Adipose tissue (tissue), 3 donors: ENCODE measurements around the gene GALNT16. TPM values are rescaled to one million over a fixed set of nuclear protein-coding genes. Genes with fewer than 3 reads are reported as not detected.
"Not testable (repeated sequence)": the region's sequence is repeated elsewhere in the genome, so short reads cannot be mapped to it uniquely, and the experiment has no call there.

Source experiments
- H3K27ac ChIP-seq: one replicate; pipeline ENCODE4 v1.5.1; 2013; ENCODE audit warnings: low read depth, low read length
- WGBS, 3 donors: extraction: QIAGEN DNeasy Blood & Tissue Kit; methylation state at CpG; one replicate each; pipeline ENCODE4 v1.1.7; 2013; 5-methylcytosine and 5-hydroxymethylcytosine counted together
- polyA plus RNA-seq, 3 donors: library from polyadenylated mRNA; stranded (reverse); fragments of 200-250 nt; gene quantifications; one replicate each; pipeline ENCODE4 v1.2.3, GENCODE V29; 2013
- donor health status: healthy with polysubstance abuse.
- donor health status: Bipolar disorder and iron deficiency.
- donor health status: healthy.

GALNT16 gene
- polyA plus RNA-seq, 3 donors = 1.3 to 9.0 (median 4.7) TPM

DNA sequence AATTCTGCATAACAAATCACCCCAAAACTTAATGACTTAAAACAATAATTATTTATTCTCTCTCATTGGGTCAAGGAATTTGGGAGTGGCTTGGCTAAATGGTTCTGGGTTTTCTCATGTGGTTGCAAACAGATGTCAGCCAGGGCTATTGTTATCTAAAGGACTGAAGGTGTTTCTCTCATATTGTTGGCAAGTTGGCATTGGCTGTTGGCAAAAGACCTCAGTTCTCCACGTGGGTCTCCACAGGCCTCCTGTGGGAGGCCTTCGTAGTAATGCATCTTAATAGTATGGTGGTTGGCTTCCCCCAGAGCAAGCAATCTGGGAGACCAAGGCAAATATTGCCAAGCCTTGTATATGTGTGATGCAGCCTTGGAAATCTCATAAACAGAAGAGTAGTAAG, 14.4 kb downstream of the GALNT16 start:
- 51 to 59% (median 58%) methylated on average over 2 of the region's 2 CpGs for WGBS, 3 donors
- H3K27ac ChIP-seq = no peak overlapping the region

DNA sequence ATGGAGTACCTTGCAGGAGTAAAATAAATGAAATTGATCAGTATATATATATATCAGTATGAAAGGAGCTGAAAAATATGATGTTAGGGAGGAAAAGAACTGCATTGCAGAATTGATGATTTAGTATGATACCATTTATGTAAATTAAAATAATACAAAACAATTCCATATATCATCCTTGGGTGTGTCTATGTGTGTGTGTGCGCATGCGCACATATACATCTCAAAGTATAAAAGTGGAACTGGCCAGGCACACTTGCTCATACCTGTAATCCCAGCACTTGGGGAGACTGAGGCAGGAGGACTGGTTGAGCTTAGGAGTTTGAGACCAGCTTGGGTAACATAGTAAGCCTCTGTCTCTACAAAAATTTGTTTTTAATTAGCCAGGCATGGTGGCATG, 15.4 kb downstream of the GALNT16 start:
- WGBS, 3 donors = 98 to 100% (median 99%) methylated on average over 2 of the region's 2 CpGs

DNA sequence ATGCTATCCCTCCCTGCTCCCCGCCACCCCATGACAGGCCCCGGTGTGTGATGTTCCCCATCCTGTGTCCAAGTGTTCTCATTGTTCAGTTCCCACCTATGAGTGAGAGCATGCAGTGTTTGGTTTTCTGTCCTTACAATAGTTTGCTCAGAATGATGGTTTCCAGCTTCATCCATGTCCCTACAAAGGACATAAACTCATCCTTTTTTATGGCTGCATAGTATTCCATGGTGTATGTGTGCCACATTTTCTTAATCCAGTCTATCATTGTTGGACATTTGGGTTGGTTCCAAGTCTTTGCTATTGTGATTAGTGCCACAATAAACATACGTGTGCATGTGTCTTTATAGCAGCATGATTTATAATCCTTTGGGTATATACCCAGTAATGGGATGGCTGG, 17.4 kb downstream of the GALNT16 start:
- not testable (repeated sequence) for H3K27ac ChIP-seq
- 95 to 100% (median 100%) methylated on average over 2 to 3 of the region's 3 CpGs for WGBS, 3 donors

More for the DNA sequence above, 15.4 kb downstream of the GALNT16 start:
- H3K27ac ChIP-seq = no peak overlapping the region

DNA sequence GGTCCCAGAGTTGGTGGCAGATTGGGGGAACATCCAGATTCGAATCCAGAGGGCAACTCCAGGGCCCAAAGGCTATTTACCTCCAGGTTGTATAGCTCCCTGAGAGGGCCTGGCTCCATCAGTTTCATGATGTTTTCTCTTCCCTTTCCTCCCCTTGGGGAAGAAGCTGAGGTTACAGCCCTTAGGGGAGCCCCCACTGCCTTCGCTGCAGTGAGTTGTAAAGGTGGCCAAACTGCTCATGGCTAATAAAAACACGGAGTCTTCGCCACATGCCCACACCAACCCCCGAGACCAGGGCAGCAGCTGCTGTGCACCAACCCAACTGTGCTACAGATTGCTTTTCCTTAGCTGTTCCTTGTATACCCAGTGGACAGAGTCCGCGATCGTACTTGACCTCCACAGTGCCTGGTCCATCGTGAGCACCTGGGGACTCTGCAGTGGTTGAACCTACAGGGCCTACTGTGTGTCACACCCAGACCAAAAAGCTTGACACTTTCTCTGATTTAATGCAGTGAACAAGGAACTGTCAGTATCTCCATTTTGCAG, 20.9 kb downstream of the GALNT16 start:
- 90 to 96% (median 93%) methylated on average over 9 of the region's 9 CpGs for WGBS, 3 donors

DNA sequence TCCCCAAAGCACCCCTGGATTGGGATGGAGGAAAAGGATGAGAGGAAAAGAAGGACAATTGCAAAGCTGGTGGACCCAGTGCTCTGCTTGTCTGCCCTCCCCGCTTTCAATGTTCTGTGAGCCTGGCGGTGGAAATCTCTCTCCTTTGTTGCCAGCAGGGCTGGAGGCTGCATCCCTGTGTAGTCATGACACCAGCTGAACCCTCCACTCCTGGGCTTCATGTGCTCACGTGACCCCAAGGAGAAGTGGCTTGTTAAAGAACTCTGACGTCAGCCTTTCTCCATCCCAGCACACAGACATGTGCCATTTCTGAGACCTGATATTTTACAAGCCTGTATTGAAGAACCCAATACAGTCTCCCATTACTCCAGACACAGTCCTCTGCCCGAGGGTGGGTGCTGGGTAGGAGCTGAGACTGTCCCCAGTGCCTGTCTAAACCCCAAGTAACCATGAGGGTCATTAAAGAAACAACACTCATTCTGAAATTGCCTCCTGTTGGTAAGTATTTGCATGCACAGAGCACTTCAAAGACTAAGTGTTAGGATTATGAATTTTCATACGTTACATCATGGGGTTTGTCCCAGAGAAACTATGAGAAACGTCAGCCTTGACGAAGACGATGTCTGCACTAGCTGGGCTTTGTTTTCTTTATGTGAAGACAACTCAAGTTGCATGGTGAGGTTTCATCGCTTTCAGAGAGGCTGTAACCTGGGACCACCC, 21.7 kb downstream of the GALNT16 start:
- 74 to 77% (median 75%) methylated on average over 10 of the region's 10 CpGs for WGBS, 3 donors
- no peak overlapping the region for H3K27ac ChIP-seq

More for the DNA sequence above, 20.9 kb downstream of the GALNT16 start:
- H3K27ac ChIP-seq = no peak overlapping the region

DNA sequence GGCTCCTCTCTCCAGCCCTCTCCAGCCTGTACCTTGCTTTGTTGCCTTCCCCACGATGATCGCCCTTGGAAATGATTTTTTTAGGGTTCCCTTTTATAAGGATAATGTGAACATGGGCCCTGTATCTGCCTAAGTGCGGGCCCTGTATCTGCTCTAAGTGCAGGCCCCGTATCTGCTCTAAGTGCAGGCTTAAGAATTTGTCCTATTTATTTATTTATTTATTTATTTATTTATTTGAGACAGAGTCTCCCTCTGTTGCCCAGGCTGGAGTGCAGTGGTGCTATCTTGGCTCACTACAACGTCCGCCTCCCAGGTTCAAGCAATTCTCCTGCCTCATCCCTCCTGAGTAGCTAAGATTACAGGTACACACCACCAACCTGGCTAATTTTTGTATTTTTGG, 22.5 kb downstream of the GALNT16 start:
- WGBS, 3 donors = 95 to 96% (median 95%) methylated on average over 6 of the region's 6 CpGs
- H3K27ac ChIP-seq = no peak overlapping the region

DNA sequence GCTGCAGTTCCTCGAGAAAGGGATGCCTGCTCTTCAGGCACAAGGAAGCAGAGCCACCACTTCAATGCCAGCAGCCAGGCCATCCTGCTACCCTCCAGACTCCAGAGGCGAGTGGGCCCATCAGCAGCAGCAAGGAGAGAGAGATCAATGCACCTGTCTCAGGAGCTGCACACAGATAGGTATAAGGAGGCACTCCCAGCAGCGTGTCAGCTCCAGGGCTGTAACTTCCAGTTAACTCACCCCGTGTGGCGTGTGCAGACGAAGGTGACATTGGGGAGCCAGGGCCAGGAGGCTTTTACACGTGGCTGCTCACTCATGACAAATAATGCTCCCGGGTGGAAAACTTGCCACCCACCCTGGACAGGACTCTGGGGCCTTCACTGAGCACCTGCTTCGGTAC, 24.2 kb downstream of the GALNT16 start:
- H3K27ac ChIP-seq = no peak overlapping the region
- WGBS, 3 donors = 76 to 84% (median 84%) methylated on average over 9 of the region's 9 CpGs

DNA sequence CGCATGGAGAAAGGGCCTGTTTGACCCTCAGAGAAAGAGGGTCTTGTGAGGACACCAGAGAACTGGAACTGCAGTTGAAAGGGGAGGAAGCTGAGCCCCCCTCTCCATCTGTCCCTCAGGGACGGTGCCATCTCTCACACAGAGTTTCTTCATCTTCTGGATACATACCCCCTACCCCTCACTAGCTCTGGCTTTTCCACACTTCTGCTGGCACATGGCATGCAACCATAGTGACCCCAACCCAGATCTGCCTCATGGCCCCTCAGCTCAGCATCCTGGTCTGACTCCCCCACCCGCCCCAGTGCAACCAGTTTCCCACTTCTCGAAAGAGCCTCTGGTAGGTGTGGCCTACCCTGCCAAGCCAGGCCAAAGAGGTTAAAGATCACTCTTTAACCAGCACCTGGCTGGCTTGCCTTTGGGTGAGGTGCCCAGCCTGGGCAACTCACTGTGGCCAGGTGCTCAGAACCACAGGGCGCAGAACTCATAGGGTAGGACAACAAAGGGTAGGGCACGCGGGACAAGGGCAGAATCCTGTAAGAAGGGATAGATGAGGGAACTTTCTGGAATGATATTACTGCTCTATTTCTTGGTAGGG, 25.8 kb downstream of the GALNT16 start:
- 78 to 89% (median 88%) methylated on average over 7 of the region's 7 CpGs for WGBS, 3 donors
- H3K27ac ChIP-seq = no peak overlapping the region

DNA sequence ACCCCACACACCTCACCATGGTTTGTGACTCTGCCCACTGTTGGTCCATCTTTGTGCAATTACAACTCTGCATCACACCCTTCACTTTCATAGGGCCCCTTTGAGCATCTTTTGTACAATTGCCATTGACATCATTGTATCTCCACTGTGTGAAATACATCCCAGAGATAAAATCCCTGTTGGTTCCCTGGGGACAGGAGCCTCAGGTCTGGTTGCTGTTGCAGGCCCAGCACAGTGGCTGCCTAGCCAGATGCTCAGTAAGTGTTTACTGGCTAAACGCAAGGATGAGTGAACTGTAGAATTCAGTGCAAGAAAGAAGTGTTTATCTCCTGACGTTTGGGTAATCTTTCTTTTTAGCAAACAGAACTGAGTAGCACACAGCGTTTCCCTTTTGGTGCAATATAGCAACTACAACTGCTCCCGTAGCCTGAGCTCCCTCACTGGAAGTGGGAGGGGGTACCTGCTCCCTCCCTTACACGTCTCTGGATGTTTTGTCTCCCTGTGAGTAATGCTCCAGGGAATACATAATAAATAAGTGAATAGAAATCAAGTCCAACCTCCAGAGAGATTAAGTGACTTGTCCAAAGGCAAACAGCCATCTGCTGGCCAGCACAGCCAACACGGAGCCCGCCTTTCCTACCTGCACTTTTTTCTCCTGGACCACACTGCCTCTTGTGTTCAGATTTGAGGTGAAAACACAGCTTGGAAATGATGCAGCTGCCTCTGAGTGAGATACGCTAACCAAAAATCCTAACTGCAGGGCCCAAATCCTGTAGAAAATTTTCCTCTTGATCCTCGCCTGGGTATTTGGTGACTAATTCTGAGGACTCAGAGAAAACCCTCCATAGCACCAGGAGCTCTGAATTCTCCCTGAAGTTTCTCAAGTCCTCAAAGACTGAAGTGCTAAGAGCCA, 27.4 kb downstream of the GALNT16 start:
- no peak overlapping the region for H3K27ac ChIP-seq
- 52 to 71% (median 67%) methylated on average over 9 of the region's 9 CpGs for WGBS, 3 donors

DNA sequence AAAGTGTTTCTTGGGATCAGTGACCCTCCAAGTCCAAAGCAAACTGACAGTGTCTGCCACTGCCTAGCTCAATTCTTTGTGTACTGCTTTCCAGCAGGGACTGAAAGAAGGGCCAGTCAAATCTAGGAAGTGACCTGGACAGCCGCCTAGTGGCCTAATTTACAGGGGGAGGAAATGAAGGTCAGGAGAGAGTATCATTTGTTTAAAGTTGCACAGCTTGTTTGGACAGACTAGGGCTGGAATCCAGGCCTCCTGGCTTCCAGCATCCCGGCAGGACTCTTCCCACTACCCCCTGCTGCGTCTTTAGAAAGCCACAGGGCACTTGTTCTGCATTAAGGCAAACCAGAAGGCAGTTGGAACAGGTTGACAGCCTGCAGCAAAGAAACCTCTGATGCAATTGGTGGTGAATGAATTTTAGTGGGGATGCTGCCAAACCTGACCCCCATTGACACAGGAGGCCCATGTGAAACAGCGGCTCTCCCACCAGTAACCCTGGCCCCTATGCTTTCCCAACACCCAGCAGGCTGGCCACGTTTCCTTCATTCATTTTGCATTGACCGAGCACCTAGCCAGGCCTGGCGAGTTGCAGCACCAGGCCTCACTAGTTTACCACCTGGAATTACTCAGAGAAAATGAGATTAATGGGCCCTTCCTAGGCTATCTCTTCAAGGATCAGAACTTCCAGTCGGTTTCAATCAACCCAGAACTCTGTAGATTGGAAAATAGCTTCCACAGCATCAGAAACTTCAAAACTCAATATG, 28.2 kb downstream of the GALNT16 start:
- 49 to 66% (median 57%) methylated on average over 8 of the region's 8 CpGs for WGBS, 3 donors
- no peak overlapping the region for H3K27ac ChIP-seq

DNA sequence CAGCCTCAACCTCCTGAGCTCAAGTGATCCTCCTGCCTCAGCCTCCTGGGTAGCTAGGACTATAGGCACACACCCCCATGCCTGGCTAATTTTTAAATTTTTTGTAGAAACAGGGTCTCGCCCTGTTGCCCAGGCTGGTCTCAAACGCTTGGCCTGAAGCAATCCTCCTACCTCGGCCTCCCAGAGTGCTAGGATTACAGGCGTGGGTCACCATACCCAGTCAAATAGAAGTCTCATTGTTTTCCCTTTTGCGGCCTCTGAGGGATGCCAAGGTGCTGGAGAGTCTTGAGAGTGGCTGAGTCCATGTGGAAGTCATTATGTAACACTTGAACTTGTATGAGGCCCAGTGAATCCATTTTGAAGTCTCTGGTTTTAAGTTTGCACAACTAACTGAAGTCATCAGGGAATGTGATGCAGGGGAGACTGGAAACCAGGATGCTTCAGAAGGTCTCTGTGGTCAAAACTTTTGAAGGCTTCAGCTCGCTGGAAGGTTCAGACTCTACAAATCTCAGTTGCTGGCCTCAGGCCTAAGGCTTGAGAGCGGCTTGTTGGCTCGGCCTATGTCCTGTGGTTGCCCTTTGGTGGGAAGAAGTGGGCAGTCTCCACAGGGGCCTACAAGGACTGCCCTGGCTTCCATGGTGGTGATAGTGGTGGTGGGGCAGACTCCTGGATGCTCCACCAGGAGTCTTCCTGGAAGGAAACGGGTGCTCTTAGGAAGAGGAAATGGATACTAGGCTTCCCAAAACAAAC, 29.2 kb downstream of the GALNT16 start:
- H3K27ac ChIP-seq = no peak overlapping the region
- WGBS, 3 donors = 91 to 95% (median 93%) methylated on average over 9 of the region's 9 CpGs

DNA sequence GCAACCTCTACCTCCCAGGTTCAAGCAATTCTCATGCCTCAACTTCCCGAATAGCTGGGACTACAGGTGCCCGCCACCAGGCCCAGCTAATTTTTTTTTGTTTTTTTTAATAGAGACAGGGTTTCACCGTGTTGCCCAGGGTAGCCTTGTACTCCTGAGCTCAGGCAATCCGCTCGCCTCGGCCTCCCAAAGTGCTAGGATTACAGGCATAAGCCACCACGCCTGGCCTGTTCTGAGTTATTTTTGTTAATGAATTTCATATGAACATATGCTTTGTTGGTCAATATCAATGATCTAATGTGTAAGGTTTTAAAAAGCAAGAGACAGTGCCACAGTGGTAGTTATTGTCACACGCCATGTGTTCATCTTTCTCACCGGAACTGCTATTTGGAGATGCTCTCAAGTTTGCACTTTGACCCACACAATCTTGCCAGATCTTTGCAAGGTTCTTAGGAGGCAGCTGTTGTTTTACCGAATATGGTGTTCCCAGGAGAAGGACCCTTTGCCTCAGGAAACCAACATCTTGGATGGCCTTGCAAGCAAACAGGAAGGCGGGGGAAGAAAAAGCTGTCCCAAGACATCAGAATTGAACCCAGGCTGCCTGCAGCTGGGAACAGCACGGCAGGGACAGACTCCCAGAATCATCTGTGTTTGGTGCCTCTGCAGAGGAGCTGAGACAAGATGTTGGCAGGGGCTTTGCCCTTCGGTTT, 30.0 kb downstream of the GALNT16 start:
- H3K27ac ChIP-seq = no peak overlapping the region
- 68 to 87% (median 77%) methylated on average over 13 of the region's 13 CpGs for WGBS, 3 donors

DNA sequence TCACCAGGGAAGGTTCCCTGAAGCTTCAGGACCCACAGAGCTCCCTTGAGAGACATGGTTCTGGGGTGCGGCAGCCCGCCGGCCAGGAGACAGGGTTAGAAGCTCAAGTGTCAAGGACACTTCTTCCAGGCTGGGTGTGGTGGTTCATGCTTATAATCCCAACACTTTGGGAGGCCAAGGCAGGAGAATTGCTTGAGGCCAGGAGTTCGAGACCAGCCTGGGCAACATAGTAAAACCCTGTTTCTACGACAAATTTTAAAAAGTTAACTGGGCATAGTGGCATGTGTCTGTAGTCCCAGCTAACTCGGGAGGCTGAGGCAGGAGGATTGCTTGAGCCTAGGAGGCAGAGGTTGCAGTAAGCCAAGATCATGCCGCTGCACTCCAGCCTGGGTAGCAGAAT, 30.9 kb downstream of the GALNT16 start:
- WGBS, 3 donors = 93 to 96% (median 93%) methylated on average over 7 of the region's 7 CpGs
- H3K27ac ChIP-seq = not testable (repeated sequence)

DNA sequence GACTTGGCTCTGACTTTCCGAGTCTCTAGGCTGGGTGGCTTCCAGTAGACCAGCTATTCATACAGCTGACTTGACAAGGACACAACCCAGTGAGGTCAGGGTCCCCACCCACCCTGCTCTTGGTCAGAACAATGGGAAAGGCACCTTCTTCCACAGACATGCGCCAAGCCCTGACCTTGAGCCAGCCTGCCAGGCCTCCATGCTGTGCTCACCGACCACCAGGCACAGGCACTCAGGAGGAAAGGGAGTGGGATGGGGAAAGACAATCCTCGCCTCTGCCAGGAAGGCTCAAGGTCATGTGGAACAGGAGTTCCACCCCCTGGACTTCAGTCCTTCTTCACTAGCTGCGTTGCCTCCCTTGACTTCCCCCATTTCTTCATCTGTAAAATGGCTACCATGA, 31.4 kb downstream of the GALNT16 start:
- WGBS, 3 donors = 48 to 71% (median 62%) methylated on average over 5 of the region's 5 CpGs
- no peak overlapping the region for H3K27ac ChIP-seq

DNA sequence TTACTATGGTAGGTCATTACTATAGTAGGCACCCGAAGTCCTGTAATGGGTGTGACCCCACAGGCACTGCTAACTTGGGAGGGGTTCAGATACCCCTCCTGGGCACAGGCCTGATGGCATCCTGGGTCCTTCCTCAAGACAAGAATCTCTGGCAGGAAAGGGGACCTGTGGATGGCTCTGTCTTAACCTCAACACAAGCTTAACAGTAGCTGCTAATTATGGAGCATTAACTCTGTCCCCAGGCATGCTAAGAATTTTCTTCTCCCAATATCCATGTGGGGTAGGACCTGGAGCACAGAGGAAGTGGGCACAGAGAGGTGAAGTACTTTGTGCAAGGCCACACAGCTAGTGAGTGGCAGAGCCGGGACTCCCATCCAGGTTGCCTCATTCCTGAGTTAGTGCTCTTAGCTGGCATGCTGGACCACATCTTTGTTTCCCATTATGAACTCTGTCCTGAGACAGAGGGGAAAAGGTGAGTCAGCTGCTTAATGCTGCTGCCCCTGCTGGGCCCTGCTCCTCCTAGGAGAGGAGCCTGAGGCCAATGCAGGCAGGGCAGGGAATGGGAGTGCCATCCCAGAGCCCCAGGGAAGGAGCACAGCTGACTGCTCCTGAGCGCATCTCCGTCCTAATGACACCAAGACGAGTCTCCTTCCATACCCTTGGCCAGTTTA, 32.1 kb downstream of the GALNT16 start:
- 86 to 93% (median 87%) methylated on average over 5 of the region's 5 CpGs for WGBS, 3 donors
- no peak overlapping the region for H3K27ac ChIP-seq
